Rectal smooth muscle tissue (tissue), 1 donor: ENCODE results near the gene EBF3.

ENCODE experiments used
- H3K27ac ChIP-seq: one replicate; pipeline ENCODE4 v1.7.0; 2013; ENCODE audit warnings: low read depth, low read length, inconsistent platforms
- H3K27me3 ChIP-seq: one replicate; pipeline ENCODE4 v1.7.0; 2013; ENCODE audit warnings: low read length; ENCODE audit not compliant: control insufficient read depth, insufficient read depth
- H3K36me3 ChIP-seq: one replicate; pipeline ENCODE4 v1.7.0; 2013; ENCODE audit warnings: low read length; ENCODE audit not compliant: control insufficient read depth, insufficient read depth
- H3K4me1 ChIP-seq: one replicate; pipeline ENCODE4 v1.7.0; 2013; ENCODE audit warnings: low read length; ENCODE audit not compliant: control insufficient read depth, insufficient read depth
- H3K4me3 ChIP-seq: one replicate; pipeline ENCODE4 v1.7.0; 2013; ENCODE audit warnings: low read length
- H3K9ac ChIP-seq: one replicate; pipeline ENCODE4 v1.7.0; 2013; ENCODE audit warnings: low read length

The EBF3 gene

DNA sequence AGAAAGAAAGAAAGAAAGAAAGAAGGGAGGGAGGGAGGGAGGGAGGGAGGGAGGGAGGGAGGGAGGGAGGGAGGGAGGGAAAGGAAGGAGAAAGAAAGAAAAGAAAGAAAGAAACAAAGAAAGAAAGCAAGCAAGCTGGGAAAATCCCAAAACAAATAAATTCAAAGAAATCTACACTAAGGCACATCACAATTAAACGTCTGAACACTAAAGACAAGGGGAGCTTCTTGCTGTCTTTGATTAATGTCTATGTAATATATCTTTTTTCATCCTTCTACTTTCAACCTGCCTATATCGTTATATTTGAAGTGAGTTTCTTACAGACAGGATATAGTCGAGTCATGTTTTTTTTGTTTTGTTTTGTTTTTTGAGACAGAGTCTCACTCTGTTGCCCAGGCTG lies 28.3 kb upstream of the EBF3 start:
- Histone ChIP-seq H3K4me1 (no peaks in the 10 kb centered on the region), H3K27ac (no peak overlapping the region), H3K9ac (no peak overlapping the region), H3K36me3 (no peaks in the 10 kb centered on the region), H3K4me3 (no peak overlapping the region), H3K27me3 (no peaks in the 10 kb centered on the region)

DNA sequence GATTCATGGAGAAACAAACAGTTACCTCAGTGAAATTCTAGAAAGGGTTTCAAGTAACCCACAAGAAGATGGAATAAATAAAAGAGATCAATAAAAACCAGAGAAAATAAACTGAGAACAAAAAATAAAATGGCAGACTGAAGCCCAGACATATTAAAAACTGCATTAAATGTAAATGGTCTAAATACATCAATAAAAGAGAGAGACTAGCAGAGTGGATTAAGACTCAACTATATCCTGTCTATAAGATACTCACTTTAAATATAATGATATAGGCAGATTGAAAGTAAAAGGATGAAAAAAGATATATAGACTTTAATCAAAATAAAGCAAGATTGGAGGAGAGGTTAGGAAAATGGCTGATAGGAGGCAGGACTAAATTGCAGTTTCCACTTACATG lies 18.8 kb upstream of the EBF3 start:
- no peak overlapping the region for H3K27ac ChIP-seq
- H3K4me1 ChIP-seq: no peaks in the 10 kb centered on the region
- no peaks in the 10 kb centered on the region for H3K36me3 ChIP-seq
- no peak overlapping the region for H3K9ac ChIP-seq
- H3K27me3 ChIP-seq: no peaks in the 10 kb centered on the region
- no peak overlapping the region for H3K4me3 ChIP-seq

DNA sequence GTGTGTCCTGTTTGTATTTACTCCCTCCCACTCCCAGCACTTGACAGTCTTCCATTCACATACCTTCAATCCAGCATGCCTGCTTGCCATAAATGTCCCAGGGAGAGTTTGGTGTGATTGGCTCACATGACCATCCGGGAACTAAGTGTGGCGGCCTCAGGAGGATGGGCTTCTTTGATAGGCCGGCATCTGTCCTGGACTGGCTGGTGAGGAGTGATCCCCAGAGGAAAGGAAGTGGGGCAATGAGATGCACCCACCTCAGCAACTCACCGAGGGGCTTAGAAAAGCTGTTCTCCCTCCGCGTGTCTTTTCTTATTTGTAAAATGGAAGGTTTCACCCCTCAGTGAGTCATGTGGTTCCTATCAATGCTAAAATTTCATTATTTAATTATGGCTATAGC lies 14.9 kb upstream of the EBF3 start:
- Histone ChIP-seq H3K27me3 (peaks cover 3% of the 10 kb centered on the region), H3K27ac (no peak overlapping the region), H3K4me1 (no peaks in the 10 kb centered on the region)

DNA sequence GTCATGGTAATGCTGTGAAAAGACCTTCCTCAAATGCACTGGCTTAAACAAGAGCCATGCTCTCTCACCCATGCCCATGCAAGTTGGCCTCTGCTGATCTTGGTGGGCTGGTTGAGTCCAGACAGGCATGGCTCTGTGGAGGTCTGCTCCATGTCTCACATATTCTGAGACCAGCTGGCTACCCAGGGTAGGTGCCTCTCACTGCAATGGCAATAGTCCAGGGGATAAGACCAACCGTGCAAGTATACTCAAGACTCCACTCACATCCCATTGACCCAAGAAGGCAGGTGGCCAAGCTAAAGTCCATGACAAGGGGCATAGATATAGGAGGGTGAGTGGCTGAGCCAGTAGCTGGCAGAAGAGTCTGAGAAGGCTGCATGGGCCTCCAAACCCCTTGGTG lies 14.2 kb upstream of the EBF3 start:
- H3K27me3 ChIP-seq: peaks cover 3% of the 10 kb centered on the region
- no peak overlapping the region for H3K27ac ChIP-seq
- no peak overlapping the region for H3K4me3 ChIP-seq
- no peaks in the 10 kb centered on the region for H3K4me1 ChIP-seq
- no peaks in the 10 kb centered on the region for H3K36me3 ChIP-seq
- no peak overlapping the region for H3K9ac ChIP-seq

More for the DNA sequence above, 14.9 kb upstream of the EBF3 start:
- Histone ChIP-seq H3K9ac (no peak overlapping the region), H3K36me3 (no peaks in the 10 kb centered on the region), H3K4me3 (no peak overlapping the region)

DNA sequence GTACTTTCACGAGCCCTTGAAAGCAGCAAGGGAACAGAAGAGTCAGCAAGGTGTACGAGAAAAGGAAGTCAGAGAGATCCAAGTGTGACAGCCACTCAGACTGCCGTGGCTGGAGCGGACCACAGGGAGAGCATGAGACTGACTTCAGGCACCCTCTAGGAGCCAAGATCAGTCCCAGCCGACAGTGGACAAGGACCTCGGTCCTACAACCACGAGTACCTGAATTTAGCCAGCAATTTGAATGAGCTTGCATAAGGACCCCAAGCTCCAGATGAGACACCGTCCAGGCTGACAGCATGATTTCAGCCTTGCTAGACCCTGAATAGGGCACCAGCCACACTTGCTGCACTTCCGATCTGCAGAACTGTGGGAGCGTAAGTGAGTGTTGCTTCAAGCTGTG lies 13.7 kb upstream of the EBF3 start:
- Histone ChIP-seq H3K9ac (no peak overlapping the region), H3K4me1 (no peaks in the 10 kb centered on the region), H3K27me3 (peaks cover 3% of the 10 kb centered on the region), H3K27ac (no peak overlapping the region), H3K4me3 (no peak overlapping the region), H3K36me3 (no peaks in the 10 kb centered on the region)

DNA sequence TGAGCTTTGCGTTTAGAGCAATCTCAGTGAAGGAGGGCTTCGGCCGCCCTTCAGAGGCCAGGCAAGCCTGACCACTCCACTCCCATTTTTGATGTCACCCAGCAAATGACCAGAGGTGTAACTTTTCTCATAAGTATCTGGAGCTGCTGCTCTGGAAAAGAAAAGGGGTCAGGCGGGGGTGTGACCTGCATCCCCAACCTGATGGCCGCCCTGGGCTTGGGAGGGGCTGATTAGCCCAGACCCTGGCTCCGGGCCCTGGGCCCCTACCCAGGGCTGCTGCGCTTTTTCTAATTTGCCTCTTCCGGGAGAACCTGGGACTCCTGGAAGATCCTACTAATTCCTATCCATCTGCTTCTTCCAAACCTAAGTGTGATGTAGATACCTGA lies 9.6 kb upstream of the EBF3 start:
- Histone ChIP-seq H3K9ac (no peak overlapping the region), H3K27ac (no peak overlapping the region), H3K27me3 (peaks cover 19% of the 10 kb centered on the region), H3K36me3 (no peaks in the 10 kb centered on the region), H3K4me1 (no peaks in the 10 kb centered on the region), H3K4me3 (no peak overlapping the region)

DNA sequence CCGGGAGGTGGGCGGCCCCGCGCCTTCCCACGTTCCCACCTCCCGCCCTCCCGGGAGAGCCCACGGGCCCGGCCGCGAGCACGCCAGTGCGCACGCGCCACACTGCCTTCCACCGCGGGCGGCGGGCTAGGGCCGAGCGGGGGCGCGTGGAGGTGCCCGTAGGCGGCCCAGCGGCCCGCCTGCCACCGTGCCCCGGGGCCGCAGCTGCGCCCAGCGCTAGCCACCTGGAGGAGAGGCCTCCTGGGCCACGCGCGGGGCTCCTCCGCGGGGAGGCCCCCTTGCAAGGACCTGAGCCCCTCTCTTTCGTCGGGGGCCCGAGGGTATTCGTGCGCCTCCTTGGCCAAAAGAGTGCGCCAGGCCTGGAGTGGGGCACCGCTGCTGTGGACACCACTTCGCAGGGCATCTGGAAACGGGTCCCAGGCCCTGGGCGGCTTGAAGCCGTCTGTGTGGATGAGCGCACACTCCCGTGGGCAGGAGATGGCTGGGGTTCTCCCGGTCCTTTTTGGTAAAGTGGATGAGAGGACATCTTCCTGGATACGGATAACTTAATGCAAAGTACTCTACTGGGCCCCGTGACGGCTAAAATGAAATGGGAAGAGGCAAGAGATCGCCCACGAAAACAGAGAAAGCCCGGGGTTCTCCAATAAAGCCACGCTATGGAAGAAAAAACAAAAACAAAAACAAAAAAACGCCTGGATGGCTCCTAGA lies 9.0 kb upstream of the EBF3 start:
- Histone ChIP-seq H3K27ac (no peak overlapping the region), H3K9ac (no peak overlapping the region), H3K4me3 (no peak overlapping the region), H3K4me1 (no peaks in the 10 kb centered on the region), H3K36me3 (no peaks in the 10 kb centered on the region), H3K27me3 (peaks cover 24% of the 10 kb centered on the region)

DNA sequence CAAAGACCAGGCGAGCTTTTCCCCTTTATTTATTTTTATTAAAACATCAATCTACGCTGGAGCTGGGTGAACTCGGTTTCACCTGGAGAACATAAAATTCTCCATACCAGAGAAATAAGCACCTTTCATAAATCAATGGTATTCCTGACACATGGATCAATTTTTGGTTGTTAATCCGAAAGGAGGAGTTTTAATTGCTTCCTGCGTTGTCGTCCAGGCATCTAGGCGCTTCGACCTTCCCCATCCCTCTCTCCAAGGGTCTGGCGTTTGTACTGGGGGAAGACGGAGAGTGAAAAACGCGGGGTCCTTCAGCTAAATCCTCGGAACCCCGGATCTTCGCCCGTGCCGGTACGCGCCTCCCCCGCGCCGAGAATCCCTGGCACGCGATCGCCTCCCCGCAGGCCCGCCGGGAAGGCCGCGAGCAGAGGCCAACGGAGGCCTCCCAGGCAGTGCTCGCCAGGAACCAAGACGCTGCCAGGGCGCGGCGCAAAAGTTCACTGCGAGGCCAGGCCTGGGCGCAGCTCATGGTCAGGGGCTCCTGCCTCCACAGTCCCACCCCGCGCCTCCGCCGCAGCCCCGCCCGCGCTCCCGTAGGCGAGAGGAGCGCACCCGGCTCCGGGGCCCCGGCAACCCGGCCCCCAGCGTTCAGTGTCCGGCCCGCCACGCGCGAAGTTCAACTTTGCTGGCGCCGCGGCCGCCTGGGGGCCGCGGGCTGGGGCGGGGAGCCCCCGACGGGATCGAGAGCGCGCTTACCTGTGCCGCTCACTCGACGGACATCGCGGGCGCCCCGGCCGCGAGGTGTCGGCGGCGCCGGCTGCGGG lies 8.3 kb upstream of the EBF3 start:
- no peak overlapping the region for H3K9ac ChIP-seq
- H3K27ac ChIP-seq: no peak overlapping the region
- no peak overlapping the region for H3K4me3 ChIP-seq
- H3K4me1 ChIP-seq: no peaks in the 10 kb centered on the region
- no peaks in the 10 kb centered on the region for H3K36me3 ChIP-seq
- H3K27me3 ChIP-seq: peaks cover 31% of the 10 kb centered on the region

DNA sequence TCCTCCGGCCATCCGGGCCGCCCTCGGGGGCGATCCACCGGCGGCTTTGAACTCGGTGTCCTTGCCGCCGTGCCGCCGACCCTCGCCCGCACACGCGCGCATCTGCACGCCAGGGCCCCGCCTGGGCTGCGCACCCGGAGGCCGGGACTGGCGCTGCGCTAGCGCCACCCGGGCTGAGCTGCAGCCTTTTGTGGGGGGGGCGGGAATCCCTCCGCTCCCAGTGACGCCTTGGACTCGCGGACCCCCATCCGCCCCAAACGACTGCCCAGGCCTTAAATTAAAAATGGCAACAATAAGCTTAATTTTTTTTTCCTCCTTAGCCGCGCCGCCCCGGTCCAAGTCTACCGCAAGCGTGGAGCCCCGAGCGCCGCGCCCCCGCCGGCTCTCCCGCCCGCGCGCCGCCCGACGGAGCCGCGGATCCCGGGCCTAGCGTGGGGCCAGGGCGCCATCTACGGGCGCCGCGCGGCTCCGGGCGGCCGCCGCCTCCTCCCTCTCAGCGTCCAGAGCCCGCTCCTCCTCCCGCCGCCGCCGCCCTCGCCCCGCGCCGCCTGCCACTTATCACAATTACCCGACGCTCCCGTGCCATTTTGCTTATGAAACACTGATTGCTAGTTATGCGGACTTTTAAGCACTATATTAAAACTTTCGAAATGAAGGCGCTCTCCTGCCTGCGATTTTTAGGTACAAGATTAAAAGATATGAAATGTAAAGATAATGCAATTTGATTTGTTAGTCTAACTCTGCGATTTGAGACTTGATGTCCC lies 7.5 kb upstream of the EBF3 start:
- Histone ChIP-seq H3K36me3 (no peaks in the 10 kb centered on the region), H3K4me1 (no peaks in the 10 kb centered on the region), H3K4me3 (no peak overlapping the region), H3K27ac (no peak overlapping the region), H3K9ac (no peak overlapping the region), H3K27me3 (peaks cover 37% of the 10 kb centered on the region)

DNA sequence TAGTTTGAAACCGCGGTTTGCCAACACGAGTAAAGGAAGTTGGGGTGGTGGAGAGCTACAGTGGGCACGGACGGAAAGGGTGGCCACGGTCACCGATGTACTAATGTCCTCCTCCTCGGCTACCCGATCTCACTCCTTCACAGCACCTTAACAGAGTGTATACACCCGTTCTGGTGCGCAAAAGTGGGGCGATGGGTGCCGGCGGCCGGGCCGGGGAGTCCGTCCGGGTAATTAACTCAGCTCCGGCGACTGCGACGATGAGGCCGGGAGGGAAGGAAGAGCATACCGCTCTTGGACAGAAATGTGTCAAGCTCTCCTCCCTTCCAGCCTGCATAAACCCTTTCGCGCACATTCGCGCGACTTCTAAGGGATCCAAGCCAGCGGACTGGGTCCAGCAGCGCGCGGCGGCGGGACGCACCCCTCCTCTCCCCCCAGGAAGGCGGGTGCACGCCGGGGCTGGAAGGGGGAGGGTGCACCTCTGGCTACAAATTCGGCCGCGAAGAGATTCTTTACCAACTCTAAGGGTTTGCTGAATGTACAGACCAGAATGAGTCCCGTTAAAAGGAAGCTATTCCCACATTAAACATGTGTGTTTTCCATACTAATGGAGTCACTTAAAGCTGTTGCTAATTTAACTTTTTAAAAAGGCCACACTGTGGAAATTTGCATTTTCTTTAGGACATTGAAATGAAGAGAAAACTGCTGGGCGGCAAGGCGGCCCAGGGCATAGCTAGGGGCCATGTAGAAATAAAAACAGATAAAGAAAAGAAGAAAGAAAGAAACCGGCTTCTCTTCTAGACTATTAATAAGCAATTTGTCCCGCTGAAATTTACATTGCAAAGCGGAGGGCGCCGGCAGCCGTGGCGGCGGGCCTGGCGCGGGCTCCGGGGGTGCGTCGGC lies 6.6 kb upstream of the EBF3 start:
- Histone ChIP-seq H3K27ac (no peak overlapping the region), H3K4me1 (no peaks in the 10 kb centered on the region), H3K9ac (no peak overlapping the region), H3K4me3 (no peak overlapping the region), H3K36me3 (no peaks in the 10 kb centered on the region), H3K27me3 (peaks cover 43% of the 10 kb centered on the region)

DNA sequence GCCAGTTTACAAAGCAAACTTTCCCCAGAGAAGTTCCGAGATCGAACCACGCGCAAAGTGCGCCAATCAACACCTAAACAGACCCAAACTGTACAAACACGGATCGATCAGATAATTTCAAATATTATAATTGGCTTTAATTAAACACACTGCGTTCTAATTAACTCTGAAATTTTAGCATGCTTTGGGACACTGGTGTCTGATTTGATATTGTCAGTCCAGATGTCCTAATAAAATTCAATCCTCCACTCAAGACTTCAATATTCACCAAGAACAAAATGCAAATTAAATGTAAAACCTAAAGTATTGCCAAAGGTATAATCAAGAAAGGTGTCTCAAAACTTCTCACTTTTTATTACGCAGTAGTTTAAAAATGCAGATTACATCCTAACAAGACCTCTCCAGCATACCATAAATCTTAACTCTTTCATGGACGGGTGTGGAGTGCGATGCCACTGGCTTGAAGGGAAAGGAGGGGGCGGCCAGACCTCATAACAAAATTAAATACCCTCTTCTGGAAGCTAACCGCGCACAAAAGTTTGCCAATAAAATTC lies 5.9 kb upstream of the EBF3 start:
- Histone ChIP-seq H3K4me1 (no peaks in the 10 kb centered on the region), H3K27me3 (peaks cover 47% of the 10 kb centered on the region), H3K9ac (no peak overlapping the region), H3K27ac (no peak overlapping the region), H3K4me3 (no peak overlapping the region), H3K36me3 (no peaks in the 10 kb centered on the region)
